Astrocyte of the spinal cord (primary cell): Measurements from ENCODE around the gene NUP214.

Experiments
- DNase-seq: peaks from one replicate; pipeline ENCODE4 v3.0.0; 2011; ENCODE audit warnings: low read depth, low spot score
- H3K4me3 ChIP-seq: 2 replicates; pipeline ENCODE4 v1.5.1; 2011; ENCODE audit warnings: low read depth, mild to moderate bottlenecking, low read length, moderate library complexity
- CTCF ChIP-seq: IDR thresholded peaks from 2 replicates; pipeline ENCODE4 v1.5.1; 2012; ENCODE audit warnings: low read depth, mild to moderate bottlenecking, low read length, inconsistent platforms
- in situ Hi-C: cut with HindIII; loops from 2 replicates; pipeline ENCODE4 v1.10.0; 2017; ENCODE audit warnings: low sequenced_read_pairs

The NUP214 gene

GRCh38 chr9:131142160-131142559 is 16.8 kb downstream of the NUP214 start:
- H3K4me3 ChIP-seq: no peak overlapping the region
- in situ Hi-C loops: no loop called here
- no peak for TF ChIP-seq CTCF
- no peak for DNase-seq

- in situ Hi-C loops: no loop called here
- H3K4me3 ChIP-seq: no peak overlapping the region
- TF ChIP-seq CTCF: no peak
- DNase-seq: no peak
Measured at GRCh38 chr9:131144201-131144600, 18.8 kb downstream of the NUP214 start.

- TF ChIP-seq CTCF: no peak
- H3K4me3 ChIP-seq: no peak overlapping the region
- in situ Hi-C loops: no loop called here
- DNase-seq: no peak
Measured at GRCh38 chr9:131145245-131145644, 19.9 kb downstream of the NUP214 start.

GRCh38 chr9:131146186-131146585 is 20.8 kb downstream of the NUP214 start:
- TF ChIP-seq CTCF: no peak
- no peak for DNase-seq
- in situ Hi-C loops: no loop called here
- no peak overlapping the region for H3K4me3 ChIP-seq

- in situ Hi-C loops: no loop called here
- DNase-seq: no peak
- no peak for TF ChIP-seq CTCF
- no peak overlapping the region for H3K4me3 ChIP-seq
Measured at GRCh38 chr9:131148276-131148675, 22.9 kb downstream of the NUP214 start.

- no peak for TF ChIP-seq CTCF
- in situ Hi-C loops: no loop called here
- H3K4me3 ChIP-seq: no peak overlapping the region
- no peak for DNase-seq
Measured at GRCh38 chr9:131148966-131149687, 23.7 kb downstream of the NUP214 start.

GRCh38 chr9:131149688-131150053 is 24.3 kb downstream of the NUP214 start:
- no peak for TF ChIP-seq CTCF
- in situ Hi-C loops: no loop called here
- no peak for DNase-seq
- no peak overlapping the region for H3K4me3 ChIP-seq
